OCI-LY3 (cell line): ENCODE data around the gene TMEM88.

Experiments used
- CTCF ChIP-seq: fragments of 200-600, 300-600 bp; sonication (generic); IDR thresholded peaks from 2 replicates; pipeline ENCODE4 v1.5.1; 2014; ENCODE audit warnings: antibody characterized with exemption, low read length, low read depth
- EZH2phosphoT487 ChIP-seq: fragments of 200-600 bp; shearing (Covaris generic); IDR thresholded peaks from 2 replicates; pipeline ENCODE4 v1.6.1; 2018; ENCODE audit warnings: antibody characterized with exemption, mixed run types, low read depth

- TF ChIP-seq CTCF (no peak), EZH2phosphoT487 (no peak)
These were observed 25.4 kb downstream of the TMEM88 start for GRCh38 chr17:7880076-7880868.
